ENCODE results near the gene EXOC3L4.
"Not testable (repeated sequence)": the region's sequence is repeated elsewhere in the genome, so short reads cannot be mapped to it uniquely, and the experiment has no call there.

EXOC3L4 gene

GRCh38 chr14:103142721-103143302 lies 48.3 kb downstream of the EXOC3L4 start:
- in situ Hi-C loops (cut with HindIII; ENCODE audit: low sequenced_read_pairs), result loop anchor here (10.0 kb wide), 1 partner anchor 48 kb away; the partner anchor contains the start of gene EXOC3L4

DNA sequence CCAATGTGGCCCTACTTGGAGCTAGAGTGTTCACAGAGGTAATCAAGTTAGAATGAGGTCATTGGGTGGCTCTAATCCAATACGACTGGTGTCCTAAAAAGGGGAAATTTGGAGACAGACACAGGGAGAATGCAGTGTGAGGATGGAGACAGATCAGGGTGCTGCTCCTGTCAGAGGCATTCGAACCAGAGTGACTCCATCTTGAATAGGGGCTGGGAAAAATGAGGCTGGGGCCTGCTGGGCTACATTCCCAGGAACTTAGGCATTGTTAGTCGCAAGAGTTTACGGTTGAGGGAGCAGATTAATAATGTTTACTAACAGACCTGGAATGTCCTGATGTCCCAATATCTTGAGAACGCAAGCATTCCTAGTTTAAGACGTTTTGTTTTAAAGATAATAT lies 49.0 kb downstream of the EXOC3L4 start:
- in situ Hi-C loops (cut with HindIII; ENCODE audit: low sequenced_read_pairs), result loop anchor here (10.0 kb wide), 1 partner anchor 49 kb away; the partner anchor contains the start of gene EXOC3L4

DNA sequence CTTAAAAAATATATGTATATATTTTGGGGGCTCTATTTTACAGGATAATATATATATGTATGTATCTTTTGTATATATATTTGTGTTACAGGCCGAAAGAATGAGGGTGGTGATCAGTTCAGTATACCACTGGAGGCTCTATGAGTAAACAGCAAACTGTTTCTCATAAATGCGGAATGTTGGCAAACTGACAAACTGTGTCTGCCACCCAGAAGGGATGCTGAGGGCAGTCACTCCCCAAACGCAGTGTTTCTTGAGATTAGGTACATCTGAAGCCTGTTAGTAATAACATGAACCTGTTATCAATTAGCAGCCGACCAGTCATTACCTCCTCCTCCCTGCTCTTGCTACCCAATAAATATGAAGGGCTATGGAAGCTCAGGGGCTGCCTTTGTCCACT lies 49.6 kb downstream of the EXOC3L4 start:
- in situ Hi-C loops (cut with HindIII; ENCODE audit: low sequenced_read_pairs), result loop anchor here (10.0 kb wide), 1 partner anchor 49 kb away; the partner anchor contains the start of gene EXOC3L4

- in situ Hi-C loops (cut with HindIII; ENCODE audit: low sequenced_read_pairs), result loop anchor here (5.0 to 10.0 kb wide), 2 partner anchors 51 to 56 kb away; partner anchors contain the start of gene EXOC3L4
Measured at GRCh38 chr14:103146141-103146709, 51.7 kb downstream of the EXOC3L4 start.

- in situ Hi-C loops (cut with HindIII; ENCODE audit: low sequenced_read_pairs), result loop anchor here (5.0 to 10.0 kb wide), 2 partner anchors 53 to 55 kb away; partner anchors contain the start of gene EXOC3L4
Measured at GRCh38 chr14:103149351-103150237, 55.1 kb downstream of the EXOC3L4 start.

- in situ Hi-C loops (cut with HindIII; ENCODE audit: low sequenced_read_pairs), result no loop called here
Measured at GRCh38 chr14:103151270-103151945, 56.9 kb downstream of the EXOC3L4 start.

- in situ Hi-C loops (cut with HindIII; ENCODE audit: low sequenced_read_pairs), result no loop called here
Measured at GRCh38 chr14:103155010-103155409, 60.5 kb downstream of the EXOC3L4 start.

- in situ Hi-C loops (cut with HindIII; ENCODE audit: low sequenced_read_pairs), result not testable (repeated sequence)
Measured at GRCh38 chr14:103155416-103155815, 60.9 kb downstream of the EXOC3L4 start.

- in situ Hi-C loops (cut with HindIII; ENCODE audit: low sequenced_read_pairs), result no loop called here
Measured at GRCh38 chr14:103155826-103156394, 61.4 kb downstream of the EXOC3L4 start.

GRCh38 chr14:103156651-103157378 lies 62.3 kb downstream of the EXOC3L4 start:
- in situ Hi-C loops (cut with HindIII; ENCODE audit: low sequenced_read_pairs), result no loop called here

DNA sequence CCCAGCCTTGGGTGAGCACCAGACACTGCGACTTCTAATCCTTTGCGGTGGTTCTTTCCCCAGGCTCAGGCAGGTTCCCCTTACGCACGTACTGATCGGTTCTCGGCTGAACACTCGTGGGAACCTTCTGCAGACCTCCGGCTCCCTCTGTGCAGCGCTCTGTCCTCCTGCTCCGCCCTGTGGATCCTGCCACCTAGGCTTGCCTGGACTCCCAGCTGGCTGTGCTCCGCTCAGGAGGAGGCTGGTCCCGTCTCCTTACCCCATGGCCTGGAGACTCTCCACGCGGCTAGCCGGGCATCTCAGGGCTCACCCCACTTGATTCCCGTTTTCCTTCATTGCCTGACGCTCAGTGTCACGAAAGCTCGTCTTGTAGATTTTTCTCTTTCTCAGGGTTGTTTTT lies 63.4 kb downstream of the EXOC3L4 start:
- in situ Hi-C loops (cut with HindIII; ENCODE audit: low sequenced_read_pairs), result no loop called here

DNA sequence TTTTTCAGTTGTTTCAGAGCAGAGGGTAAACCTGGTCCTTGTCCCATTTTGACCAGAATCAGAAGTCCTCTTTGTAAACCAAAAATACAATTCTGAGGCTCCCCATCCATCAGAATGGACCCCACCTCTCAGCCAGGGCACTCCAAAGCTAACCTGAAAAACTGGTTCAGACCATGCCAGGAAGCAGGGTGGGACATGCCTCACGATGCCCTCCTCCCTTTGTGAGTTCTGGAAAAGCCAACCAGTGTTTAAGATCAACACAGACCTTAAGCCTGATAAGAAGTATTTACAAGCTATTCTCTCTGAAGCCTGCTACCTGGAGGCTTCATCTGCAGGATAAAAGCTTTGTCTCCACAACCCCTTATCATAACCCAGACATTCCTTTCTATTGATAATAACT lies 64.2 kb downstream of the EXOC3L4 start:
- in situ Hi-C loops (cut with HindIII; ENCODE audit: low sequenced_read_pairs), result no loop called here

All from endothelial cell of hepatic sinusoid (primary cell).